Omental fat pad (tissue), 4 donors: Measurements from ENCODE around the gene FAM81B. TPM values are rescaled to one million over a fixed set of nuclear protein-coding genes. Genes with fewer than 3 reads are reported as not detected.
"Not testable (repeated sequence)": the region's sequence is repeated elsewhere in the genome, so short reads cannot be mapped to it uniquely, and the experiment has no call there.

Experiments used
- ATAC-seq: fragments of 150-250 bp; one replicate; pipeline ENCODE4 v1.9.1; 2016; ENCODE audit warnings: mild to moderate bottlenecking, moderate library complexity; ENCODE audit not compliant: low FRiP score
- DNase-seq: peaks from one replicate; pipeline ENCODE4 v3.0.0-alpha.2; 2019; ENCODE audit warnings: low spot score
- CTCF ChIP-seq, 3 donors: fragments of 450-650 bp; IDR thresholded peaks; one replicate each; pipeline ENCODE4 v1.5.1; 2016 to 2017; ENCODE audit warnings: antibody characterized with exemption in 3 of 3, mild to moderate bottlenecking in 3 of 3, moderate library complexity in 2 of 3
- total RNA-seq, 4 donors: library from RNA; depleted of rRNA; stranded (reverse); fragments of >200 nt; gene quantifications; one replicate each; pipeline ENCODE4 v1.1.0, GENCODE V29; 2016

The FAM81B gene
- total RNA-seq, 4 donors from 2014 or later, result 8.8 TPM; not detected in 3

- no peak for TF ChIP-seq CTCF (IDR thresholded peaks at IDR 0.05)
- ATAC-seq (no peak), DNase-seq (no peak)
Observed at GRCh38 chr5:95384485-95385213, 6.5 kb upstream of the FAM81B start.

GRCh38 chr5:95385334-95385733 lies 5.8 kb upstream of the FAM81B start:
- no peak for ATAC-seq
- DNase-seq, result no peak
- TF ChIP-seq CTCF (IDR thresholded peaks at IDR 0.05), result no peak

- ATAC-seq, DNase-seq: not testable (repeated sequence)
Observed at GRCh38 chr5:95391965-95392364, 799 bp downstream of the FAM81B start.

- no peak for ATAC-seq
- TF ChIP-seq CTCF (IDR thresholded peaks at IDR 0.05), result no peak
- no peak for DNase-seq
Observed at GRCh38 chr5:95392593-95393182, 1.5 kb downstream of the FAM81B start.

- TF ChIP-seq CTCF (IDR thresholded peaks at IDR 0.05), result no peak
- no peak for DNase-seq
- no peak for ATAC-seq
Observed at GRCh38 chr5:95393279-95393678, 2.1 kb downstream of the FAM81B start.

GRCh38 chr5:95398989-95399388 lies 7.8 kb downstream of the FAM81B start:
- ATAC-seq, result no peak
- no peak for DNase-seq
- TF ChIP-seq CTCF (IDR thresholded peaks at IDR 0.05), result no peak

- ATAC-seq, result no peak
- TF ChIP-seq CTCF (IDR thresholded peaks at IDR 0.05), result no peak
Observed at GRCh38 chr5:95401626-95402025, 10.5 kb downstream of the FAM81B start.

More at GRCh38 chr5:95401626-95402025, 10.5 kb downstream of the FAM81B start:
- DNase-seq, result no peak
